GM12865 (cell line): ENCODE results near the gene PPIE.

ENCODE experiments used
- DNase-seq: peaks from one replicate; pipeline ENCODE4 v3.0.0; 2010; ENCODE audit warnings: low read depth
- H3K4me3 ChIP-seq: 2 replicates; pipeline ENCODE4 v1.5.1; 2011; ENCODE audit warnings: mild to moderate bottlenecking, low read depth, low read length, control low read depth
- CTCF ChIP-seq: IDR thresholded peaks from 2 replicates; pipeline ENCODE4 v1.5.1; 2011; ENCODE audit warnings: low read length, control low read depth, low read depth, inconsistent platforms; ENCODE audit not compliant: insufficient read depth; ENCODE audit errors: missing control alignments

The PPIE gene

GRCh38 chr1:39701049-39701439, 37.6 kb upstream of the PPIE start:
- DNase-seq: no peak
- no peak for TF ChIP-seq CTCF
- no peak overlapping the region for H3K4me3 ChIP-seq

- TF ChIP-seq CTCF: no peak
- H3K4me3 ChIP-seq: no peak overlapping the region
- no peak for DNase-seq
Measured at GRCh38 chr1:39704757-39705156, 33.9 kb upstream of the PPIE start.

GRCh38 chr1:39707506-39707905, 31.2 kb upstream of the PPIE start:
- no peak for TF ChIP-seq CTCF
- DNase-seq: no peak
- H3K4me3 ChIP-seq: no peak overlapping the region

GRCh38 chr1:39711104-39711965, 27.3 kb upstream of the PPIE start:
- TF ChIP-seq CTCF: no peak
- no peak for DNase-seq

GRCh38 chr1:39711966-39712340, 26.7 kb upstream of the PPIE start:
- TF ChIP-seq CTCF: no peak
- DNase-seq: no peak
- H3K4me3 ChIP-seq: no peak overlapping the region

More at GRCh38 chr1:39711104-39711965, 27.3 kb upstream of the PPIE start:
- H3K4me3 ChIP-seq: no peak overlapping the region

GRCh38 chr1:39713557-39713956, 25.1 kb upstream of the PPIE start:
- no peak for DNase-seq
- H3K4me3 ChIP-seq: no peak overlapping the region
- TF ChIP-seq CTCF: no peak

GRCh38 chr1:39717809-39718208, 20.9 kb upstream of the PPIE start:
- H3K4me3 ChIP-seq: no peak overlapping the region
- no peak for TF ChIP-seq CTCF

More at GRCh38 chr1:39717809-39718208, 20.9 kb upstream of the PPIE start:
- no peak for DNase-seq
